GM23248 (cell line): Measurements from ENCODE around the gene CENPM. TPM values are rescaled to one million over a fixed set of nuclear protein-coding genes. Genes with fewer than 3 reads are reported as not detected.
A peak's percentile ranks its signal among the peaks of the same experiment; 100 is the strongest.

Experiments used
- DNase-seq: peaks from one replicate; pipeline ENCODE4 v3.0.0-alpha.2; 2015
- H2AFZ ChIP-seq: fragments of 200-600 bp; sonication (generic); 2 replicates; pipeline ENCODE4 v1.6.1; 2016; ENCODE audit warnings: antibody characterized with exemption
- H3F3A ChIP-seq: fragments of 200-600 bp; sonication (generic); 2 replicates; pipeline ENCODE4 v1.6.1; 2016; ENCODE audit warnings: mild to moderate bottlenecking, antibody characterized with exemption, mixed run types; ENCODE audit not compliant: insufficient read depth
- H3K27ac ChIP-seq: fragments of 200-600 bp; sonication (generic); 2 replicates; pipeline ENCODE4 v1.5.1; 2016; ENCODE audit warnings: mild to moderate bottlenecking
- H3K27me3 ChIP-seq: fragments of 200-600 bp; sonication (generic); replicated peaks from 2 replicates; pipeline ENCODE4 v1.6.1; 2016; ENCODE audit warnings: mild to moderate bottlenecking; ENCODE audit not compliant: insufficient read depth
- H3K36me3 ChIP-seq: fragments of 200-600 bp; sonication (generic); 2 replicates; pipeline ENCODE4 v1.6.1; 2016; ENCODE audit warnings: low read depth, mild to moderate bottlenecking
- H3K4me1 ChIP-seq: fragments of 200-600 bp; sonication (generic); 2 replicates; pipeline ENCODE4 v1.6.1; 2016; ENCODE audit warnings: mild to moderate bottlenecking; ENCODE audit not compliant: insufficient read depth
- H3K4me2 ChIP-seq: fragments of 200-600 bp; sonication (generic); one replicate; pipeline ENCODE4 v1.6.1; 2016; ENCODE audit warnings: mild to moderate bottlenecking; ENCODE audit not compliant: unreplicated experiment
- H3K4me3 ChIP-seq: fragments of 200-600 bp; sonication (generic); 2 replicates; pipeline ENCODE4 v1.5.1; 2016; ENCODE audit warnings: mild to moderate bottlenecking
- H3K79me2 ChIP-seq: fragments of 200-600 bp; sonication (generic); 2 replicates; pipeline ENCODE4 v1.6.1; 2016; ENCODE audit warnings: mild to moderate bottlenecking; ENCODE audit not compliant: insufficient read depth
- H3K9ac ChIP-seq: fragments of 200-600 bp; sonication (generic); 2 replicates; pipeline ENCODE4 v1.6.1; 2016; ENCODE audit warnings: mild to moderate bottlenecking
- H3K9me2 ChIP-seq: fragments of 200-600 bp; sonication (generic); 2 replicates; pipeline ENCODE4 v1.6.1; 2016; ENCODE audit warnings: mixed run types, mild to moderate bottlenecking, moderate library complexity; ENCODE audit not compliant: insufficient read depth
- H3K9me3 ChIP-seq: fragments of 200-600 bp; sonication (generic); one replicate; pipeline ENCODE4 v1.6.1; 2017; ENCODE audit warnings: low read depth
- H4K20me1 ChIP-seq: fragments of 200-600 bp; sonication (generic); 2 replicates; pipeline ENCODE4 v1.6.0; 2016; ENCODE audit not compliant: insufficient read depth
- EZH2 ChIP-seq: fragments of 200-600 bp; sonication (generic); IDR thresholded peaks from 2 replicates; pipeline ENCODE4 v1.6.1; 2018; ENCODE audit warnings: antibody characterized with exemption, mild to moderate bottlenecking; ENCODE audit not compliant: insufficient read depth, poor library complexity, severe bottlenecking
- EZH2phosphoT487 ChIP-seq: fragments of 200-600 bp; sonication (generic); IDR thresholded peaks from 2 replicates; pipeline ENCODE4 v1.6.1; 2018; ENCODE audit warnings: antibody characterized with exemption, moderate library complexity, mild to moderate bottlenecking, low read depth; ENCODE audit not compliant: insufficient read depth
- WGBS, 2 experiments: methylation state at CpG; one replicate each; pipeline ENCODE4 v1.1.6; 2015 to 2017; ENCODE audit warnings: low lambda C conversion rate in 2 of 2, low coverage in 1 of 2; ENCODE audit errors: missing lambda C conversion rate in 2 of 2; 5-methylcytosine and 5-hydroxymethylcytosine counted together
- in situ Hi-C: fragments of 300-500 bp; cut with MboI; formaldehyde crosslinking; loops from 2 replicates; pipeline ENCODE4 v1.15.0; 2020
- polyA plus RNA-seq: library from polyadenylated mRNA; unstranded; fragments of >200 nt; fragmentation: Nextera tagmentation; extraction: Ambion mirVana; gene quantifications from 2 replicates; pipeline ENCODE4 v1.2.1, GENCODE V29; 2016
- total RNA-seq: library from RNA; depleted of rRNA; stranded (reverse); fragments of >200 nt; shearing (Covaris generic); gene quantifications from 2 replicates; pipeline ENCODE4 v1.2.3, GENCODE V29; 2014

CENPM gene
- total and polyA plus RNA-seq, 2 experiments from 2014 or later: 5.7 to 18.9 TPM

DNA sequence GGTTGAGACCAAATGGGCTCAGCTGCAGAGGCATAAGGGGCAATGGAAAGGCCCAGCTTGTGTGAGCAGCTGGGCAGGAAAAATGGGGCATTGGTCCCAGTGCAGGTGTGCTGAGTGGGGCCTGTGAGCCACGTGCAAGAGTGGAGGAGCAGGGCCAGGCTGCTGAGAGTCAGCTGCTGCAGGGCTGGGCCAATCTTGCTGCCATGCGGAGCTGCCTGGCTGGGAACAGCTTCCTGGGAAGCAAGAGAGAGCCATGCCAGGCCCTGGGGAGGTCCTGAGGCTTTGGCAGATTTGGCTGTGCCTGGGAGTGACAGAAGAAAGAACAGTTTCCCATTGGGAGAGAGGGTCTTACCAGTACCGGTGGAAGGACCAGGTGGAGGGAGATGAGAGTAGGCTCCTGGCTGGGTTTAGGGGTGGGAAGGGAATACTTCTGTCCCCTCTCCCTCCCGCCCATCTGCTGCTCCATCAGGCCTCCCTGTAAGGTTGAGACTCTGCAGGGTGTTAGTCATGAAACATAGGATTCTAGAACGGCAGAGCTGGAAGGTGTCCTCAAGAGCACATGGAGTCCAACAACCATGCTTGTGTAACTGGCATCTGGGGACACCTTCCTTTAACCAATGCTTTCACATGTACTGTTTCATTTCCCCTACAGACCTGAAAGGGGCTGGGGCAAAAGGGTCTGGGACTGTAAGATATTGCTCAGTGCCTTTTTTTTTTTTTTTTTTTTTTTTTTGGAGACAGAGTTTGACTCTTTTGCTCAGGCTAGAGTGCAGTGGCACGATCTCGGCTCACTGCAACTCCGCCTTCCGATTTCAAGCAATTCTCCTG, 32.7 kb upstream of the CENPM start:
- Histone ChIP-seq H3K4me2 (no peak overlapping the region), H3K27me3 (peaks cover 31% of the 10 kb centered on the region), H2AFZ (no peak overlapping the region), H3K4me3 (no peak overlapping the region), H3K27ac (no peak overlapping the region), H4K20me1 (no peaks in the 10 kb centered on the region), H3K4me1 (0 out of 2 replicates have a peak, but pooled peaks cover 4% of the 10 kb centered on the region), H3K9me3 (no peaks in the 10 kb centered on the region), H3F3A (peaks cover 13% of the 10 kb centered on the region), H3K79me2 (no peaks in the 10 kb centered on the region), H3K9ac (no peak overlapping the region), H3K9me2 (no peaks in the 10 kb centered on the region), H3K36me3 (no peaks in the 10 kb centered on the region)
- in situ Hi-C loops: no loop called here
- 28 to 56% methylated on average over 3 to 9 of the region's 9 CpGs for WGBS, 2 experiments
- no peak for DNase-seq
- TF ChIP-seq EZH2phosphoT487: no peak
- no peak for TF ChIP-seq EZH2

GRCh38 chr22:41978732-41979131, 31.8 kb upstream of the CENPM start:
- H3K27ac ChIP-seq: no peak overlapping the region
- H3K79me2 ChIP-seq: no peaks in the 10 kb centered on the region
- H4K20me1 ChIP-seq: no peaks in the 10 kb centered on the region
- H3K4me1 ChIP-seq: 0 out of 2 replicates have a peak, but pooled peaks cover 4% of the 10 kb centered on the region
- peaks cover 31% of the 10 kb centered on the region for H3K27me3 ChIP-seq
- no peak for DNase-seq
- in situ Hi-C loops: no loop called here
- no peak overlapping the region for H3K4me2 ChIP-seq
- no peak for TF ChIP-seq EZH2phosphoT487
- TF ChIP-seq EZH2: no peak
- H3K4me3 ChIP-seq: no peak overlapping the region
- 93 to 100% methylated on average over 1 of the region's 1 CpG for WGBS, 2 experiments
- H3K9me3 ChIP-seq: no peaks in the 10 kb centered on the region
- no peak overlapping the region for H3K9ac ChIP-seq
- H3K9me2 ChIP-seq: no peaks in the 10 kb centered on the region
- peaks cover 10% of the 10 kb centered on the region for H3F3A ChIP-seq
- H2AFZ ChIP-seq: no peak overlapping the region
- H3K36me3 ChIP-seq: no peaks in the 10 kb centered on the region

GRCh38 chr22:41976961-41977566, 30.1 kb upstream of the CENPM start:
- in situ Hi-C loops: no loop called here
- TF ChIP-seq EZH2 (no peak), EZH2phosphoT487 (no peak)
- Histone ChIP-seq H3K4me2 (no peak overlapping the region), H3K27me3 (peaks cover 32% of the 10 kb centered on the region), H3K4me1 (0 out of 2 replicates have a peak, but pooled peaks cover 4% of the 10 kb centered on the region), H3K9me3 (no peaks in the 10 kb centered on the region), H3K79me2 (no peaks in the 10 kb centered on the region), H3K27ac (no peak overlapping the region), H2AFZ (no peak overlapping the region), H3K9me2 (no peaks in the 10 kb centered on the region), H3K4me3 (no peak overlapping the region), H3K36me3 (no peaks in the 10 kb centered on the region), H3K9ac (no peak overlapping the region), H4K20me1 (no peaks in the 10 kb centered on the region), H3F3A (no peaks in the 10 kb centered on the region)
- peak; percentile 21 for DNase-seq
- 7 to 10% methylated on average over 35 to 46 of the region's 46 CpGs for WGBS, 2 experiments

GRCh38 chr22:41976070-41976901, 29.3 kb upstream of the CENPM start:
- H3F3A ChIP-seq: no peaks in the 10 kb centered on the region
- H4K20me1 ChIP-seq: no peaks in the 10 kb centered on the region
- H2AFZ ChIP-seq: peak overlapping the region; percentile 62
- 3 to 4% methylated on average over 45 to 58 of the region's 72 CpGs for WGBS, 2 experiments
- H3K9ac ChIP-seq: no peak overlapping the region
- H3K9me3 ChIP-seq: no peaks in the 10 kb centered on the region
- H3K4me2 ChIP-seq: peak overlapping the region; percentile 70
- no peak overlapping the region for H3K27ac ChIP-seq
- no peak for TF ChIP-seq EZH2
- TF ChIP-seq EZH2phosphoT487: no peak
- H3K36me3 ChIP-seq: no peaks in the 10 kb centered on the region
- H3K4me1 ChIP-seq: 0 out of 2 replicates have a peak, but pooled peaks cover 4% of the 10 kb centered on the region
- in situ Hi-C loops: no loop called here
- no peaks in the 10 kb centered on the region for H3K79me2 ChIP-seq
- peak overlapping the region; percentile 62 for H3K4me3 ChIP-seq
- peak; percentile 42 for DNase-seq
- H3K27me3 ChIP-seq: peaks cover 39% of the 10 kb centered on the region
- no peaks in the 10 kb centered on the region for H3K9me2 ChIP-seq
